GM10847 (cell line): ENCODE results near the gene CDC42SE2.

Experiments used
- POLR2A ChIP-seq: IDR thresholded peaks from 2 replicates; pipeline ENCODE4 v1.6.1; 2011; ENCODE audit not compliant: insufficient read length; ENCODE audit errors: extremely low read depth

The CDC42SE2 gene

GRCh38 chr5:131263648-131264450 lies at the start of gene CDC42SE2:
Gene CDC42SE2, plus strand, starts transcription at chr5:131264053. Its CDS starts 95,441 bp downstream, at chr5:131359494.
- peak; percentile 96 for TF ChIP-seq POLR2A

GRCh38 chr5:131214609-131215227 lies 49.1 kb upstream of the CDC42SE2 start:
- TF ChIP-seq POLR2A, result no peak

GRCh38 chr5:131217791-131218190 lies 46.1 kb upstream of the CDC42SE2 start:
- no peak for TF ChIP-seq POLR2A

- TF ChIP-seq POLR2A, result no peak
Observed at GRCh38 chr5:131218392-131218791, 45.5 kb upstream of the CDC42SE2 start.

- no peak for TF ChIP-seq POLR2A
Observed at GRCh38 chr5:131220566-131220965, 43.3 kb upstream of the CDC42SE2 start.

- no peak for TF ChIP-seq POLR2A
Observed at GRCh38 chr5:131221008-131221703, 42.7 kb upstream of the CDC42SE2 start.

GRCh38 chr5:131221888-131222287 lies 42.0 kb upstream of the CDC42SE2 start:
- TF ChIP-seq POLR2A, result no peak

GRCh38 chr5:131222731-131223130 lies 41.1 kb upstream of the CDC42SE2 start:
- TF ChIP-seq POLR2A, result no peak

- TF ChIP-seq POLR2A, result no peak
Observed at GRCh38 chr5:131223751-131224386, 40.0 kb upstream of the CDC42SE2 start.

GRCh38 chr5:131224387-131225201 lies 39.3 kb upstream of the CDC42SE2 start:
- TF ChIP-seq POLR2A, result no peak

- TF ChIP-seq POLR2A, result no peak
Observed at GRCh38 chr5:131225282-131225974, 38.4 kb upstream of the CDC42SE2 start.

GRCh38 chr5:131226899-131227298 lies 37.0 kb upstream of the CDC42SE2 start:
- no peak for TF ChIP-seq POLR2A

GRCh38 chr5:131228646-131229045 lies 35.2 kb upstream of the CDC42SE2 start:
- no peak for TF ChIP-seq POLR2A

- no peak for TF ChIP-seq POLR2A
Observed at GRCh38 chr5:131229623-131230022, 34.2 kb upstream of the CDC42SE2 start.
